Mesendoderm (in vitro differentiated cells): ENCODE measurements around the gene C16orf46.

Source experiments
- DNase-seq: peaks from one replicate; pipeline ENCODE4 v3.0.0; 2013
- H2AK5ac ChIP-seq: 2 replicates; pipeline ENCODE4 v1.6.1; 2013; ENCODE audit warnings: low read length, inconsistent platforms
- H2BK120ac ChIP-seq: 2 replicates; pipeline ENCODE4 v1.6.1; 2013; ENCODE audit warnings: low read depth, mild to moderate bottlenecking, low read length, moderate library complexity, mixed read lengths
- H2BK15ac ChIP-seq: replicated peaks from 2 replicates; pipeline ENCODE4 v1.6.1; 2013; ENCODE audit warnings: low read depth, mild to moderate bottlenecking, moderate library complexity
- H2BK5ac ChIP-seq: 2 replicates; pipeline ENCODE4 v1.6.1; 2013; ENCODE audit warnings: low read length, inconsistent platforms
- H3K18ac ChIP-seq: 2 replicates; pipeline ENCODE4 v1.6.1; 2013; ENCODE audit warnings: mild to moderate bottlenecking, low read length, mixed read lengths
- H3K23ac ChIP-seq: one replicate; pipeline ENCODE4 v1.6.1; 2013; ENCODE audit warnings: low read length
- H3K27ac ChIP-seq: 2 replicates; pipeline ENCODE4 v1.5.1; 2013; ENCODE audit warnings: low read depth, mild to moderate bottlenecking, inconsistent platforms, low read length, moderate library complexity
- H3K27me3 ChIP-seq: 2 replicates; pipeline ENCODE4 v1.6.1; 2013; ENCODE audit warnings: low read length, control low read depth, mild to moderate bottlenecking, inconsistent platforms; ENCODE audit not compliant: insufficient read depth, poor library complexity
- H3K36me3 ChIP-seq: 2 replicates; pipeline ENCODE4 v1.6.1; 2013; ENCODE audit warnings: low read length, inconsistent platforms; ENCODE audit not compliant: control insufficient read depth, insufficient read depth
- H3K4ac ChIP-seq: one replicate; pipeline ENCODE4 v1.6.1; 2013; ENCODE audit warnings: low read depth, mild to moderate bottlenecking, low read length, moderate library complexity
- H3K4me1 ChIP-seq: 2 replicates; pipeline ENCODE4 v1.6.1; 2013; ENCODE audit warnings: low read depth, low read length, inconsistent platforms; ENCODE audit not compliant: control insufficient read depth
- H3K4me2 ChIP-seq: 2 replicates; pipeline ENCODE4 v1.6.1; 2013; ENCODE audit warnings: low read length
- H3K4me3 ChIP-seq: 2 replicates; pipeline ENCODE4 v1.5.1; 2013; ENCODE audit warnings: mild to moderate bottlenecking, low read length
- H3K56ac ChIP-seq: one replicate; pipeline ENCODE4 v1.6.1; 2013; ENCODE audit warnings: low read length
- H3K79me1 ChIP-seq: 2 replicates; pipeline ENCODE4 v1.6.1; 2013; ENCODE audit warnings: low read length, inconsistent platforms
- H3K79me2 ChIP-seq: 2 replicates; pipeline ENCODE4 v1.6.1; 2013; ENCODE audit warnings: mild to moderate bottlenecking, low read length; ENCODE audit not compliant: control insufficient read depth, insufficient read depth
- H3K9ac ChIP-seq: 2 replicates; pipeline ENCODE4 v1.6.1; 2013; ENCODE audit warnings: low read length, inconsistent platforms
- H4K5ac ChIP-seq: one replicate; pipeline ENCODE4 v1.6.1; 2013; ENCODE audit warnings: low read length
- H4K8ac ChIP-seq: one replicate; pipeline ENCODE4 v1.6.1; 2013; ENCODE audit warnings: low read depth, mild to moderate bottlenecking, control low read depth, low read length, moderate library complexity
- whole genome bisulfite sequencing: extraction: QIAGEN DNeasy Blood & Tissue Kit; methylation state at CpG from one replicate; pipeline ENCODE4 v1.1.7; 2013; ENCODE audit warnings: low lambda C conversion rate, missing lambda C conversion rate; ENCODE audit not compliant: insufficient coverage; ENCODE audit errors: extremely low coverage; 5-methylcytosine and 5-hydroxymethylcytosine counted together

Gene C16orf46

DNA sequence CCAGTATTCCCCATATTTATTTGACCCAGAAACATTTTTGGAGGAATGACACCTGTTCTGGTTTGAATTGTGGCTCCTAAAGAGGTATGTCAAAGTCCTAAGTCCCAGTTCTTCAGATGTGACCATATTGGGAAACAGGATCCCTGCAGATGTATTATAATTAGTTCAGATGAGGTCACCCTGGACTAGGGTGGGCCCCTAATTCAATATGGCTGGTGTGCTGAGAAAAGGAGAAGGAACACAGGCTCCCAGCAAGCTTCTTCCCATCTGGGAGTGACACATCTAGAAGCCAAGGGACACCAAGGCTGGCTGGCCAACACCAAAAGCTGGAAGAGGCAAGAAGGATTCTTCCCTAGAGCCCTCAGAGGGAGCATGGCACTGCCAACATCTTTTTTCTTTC, 22.9 kb upstream of the C16orf46 start:
- H3K4me3 ChIP-seq, result no peak overlapping the region
- DNase-seq, result no peak

GRCh38 chr16:81097230-81097629, 20.2 kb upstream of the C16orf46 start:
- no peak overlapping the region for H3K56ac ChIP-seq
- no peak overlapping the region for H3K23ac ChIP-seq
- no peaks in the 10 kb centered on the region for H3K27me3 ChIP-seq
- H2BK120ac ChIP-seq, result no peak overlapping the region
- H3K4ac ChIP-seq, result no peak overlapping the region
- peak overlapping the region; percentile 79 for H2BK15ac ChIP-seq
- H3K4me1 ChIP-seq, result no peaks in the 10 kb centered on the region
- WGBS, result no CpG with 5 or more reads among the region's 6 CpGs
- no peak overlapping the region for H3K9ac ChIP-seq
- H3K36me3 ChIP-seq, result no peaks in the 10 kb centered on the region
- no peak overlapping the region for H3K4me3 ChIP-seq
- H3K18ac ChIP-seq, result no peak overlapping the region
- no peak overlapping the region for H2BK5ac ChIP-seq
- no peak overlapping the region for H4K5ac ChIP-seq
- H4K8ac ChIP-seq, result no peak overlapping the region
- no peak for DNase-seq
- no peak overlapping the region for H3K27ac ChIP-seq
- H3K79me1 ChIP-seq, result peaks cover 3% of the 10 kb centered on the region
- H3K4me2 ChIP-seq, result no peak overlapping the region
- peaks cover 7% of the 10 kb centered on the region for H3K79me2 ChIP-seq
- no peak overlapping the region for H2AK5ac ChIP-seq

More for the DNA sequence above, 22.9 kb upstream of the C16orf46 start:
- no peak overlapping the region for H3K4me2 ChIP-seq
- no peak overlapping the region for H4K5ac ChIP-seq
- H3K27ac ChIP-seq, result no peak overlapping the region
- no peak overlapping the region for H2AK5ac ChIP-seq
- no peaks in the 10 kb centered on the region for H3K36me3 ChIP-seq
- no peak overlapping the region for H2BK15ac ChIP-seq
- H3K79me2 ChIP-seq, result peaks cover 2% of the 10 kb centered on the region
- no peaks in the 10 kb centered on the region for H3K79me1 ChIP-seq
- no peak overlapping the region for H2BK120ac ChIP-seq
- no peak overlapping the region for H3K56ac ChIP-seq
- H3K23ac ChIP-seq, result no peak overlapping the region
- H3K18ac ChIP-seq, result no peak overlapping the region
- no peak overlapping the region for H3K4ac ChIP-seq
- no peaks in the 10 kb centered on the region for H3K27me3 ChIP-seq
- H4K8ac ChIP-seq, result no peak overlapping the region
- H2BK5ac ChIP-seq, result no peak overlapping the region
- H3K9ac ChIP-seq, result no peak overlapping the region
- no peaks in the 10 kb centered on the region for H3K4me1 ChIP-seq

- DNase-seq, result no peak
- Histone ChIP-seq H3K4me1 (no peaks in the 10 kb centered on the region), H2BK120ac (no peak overlapping the region), H3K56ac (no peak overlapping the region), H3K27me3 (no peaks in the 10 kb centered on the region), H3K18ac (no peak overlapping the region), H2BK15ac (no peak overlapping the region), H2AK5ac (no peak overlapping the region), H4K5ac (peak overlapping the region; percentile 30), H3K4me2 (peak overlapping the region; percentile 41), H4K8ac (no peak overlapping the region), H3K9ac (no peak overlapping the region), H3K4me3 (no peak overlapping the region), H3K27ac (no peak overlapping the region), H3K79me2 (peaks cover 12% of the 10 kb centered on the region), H3K36me3 (no peaks in the 10 kb centered on the region), H3K23ac (no peak overlapping the region), H3K4ac (no peak overlapping the region), H3K79me1 (peaks cover 3% of the 10 kb centered on the region), H2BK5ac (no peak overlapping the region)
- WGBS, result no CpG with 5 or more reads among the region's 8 CpGs
Measured at GRCh38 chr16:81096715-81097208, 19.7 kb upstream of the C16orf46 start.

- WGBS, result no CpG with 5 or more reads among the region's 83 CpGs
- H3K4me3 ChIP-seq, result peak within 1 kb of the TSS; percentile 86
- H3K23ac ChIP-seq, result no peak within 1 kb of the TSS
- H3K4me1 ChIP-seq, result no peaks in the 10 kb centered on the region
- peak within 1 kb of the TSS; percentile 30 for H4K5ac ChIP-seq
- H4K8ac ChIP-seq, result no peak within 1 kb of the TSS
- H2BK120ac ChIP-seq, result no peak within 1 kb of the TSS
- H3K56ac ChIP-seq, result peak within 1 kb of the TSS; percentile 92
- H2AK5ac ChIP-seq, result no peak within 1 kb of the TSS
- H3K36me3 ChIP-seq, result no peaks in the 10 kb centered on the region
- no peak within 1 kb of the TSS for H2BK5ac ChIP-seq
- no peak within 1 kb of the TSS for H3K4ac ChIP-seq
- peak within 1 kb of the TSS; percentile 93 for H3K9ac ChIP-seq
- peaks cover 15% of the 10 kb centered on the region for H3K79me2 ChIP-seq
- H3K18ac ChIP-seq, result peak within 1 kb of the TSS; percentile 75
- H3K79me1 ChIP-seq, result peaks cover 3% of the 10 kb centered on the region
- peak; percentile 99 for DNase-seq
- peak within 1 kb of the TSS; percentile 79 for H2BK15ac ChIP-seq
- peak within 1 kb of the TSS; percentile 41 for H3K4me2 ChIP-seq
- no peak within 1 kb of the TSS for H3K27ac ChIP-seq
- H3K27me3 ChIP-seq, result no peaks in the 10 kb centered on the region
Measured at GRCh38 chr16:81095953-81096714, 19.1 kb upstream of the C16orf46 start, which contains the start of gene GCSH. Gene GCSH (minus strand): TSS chr16:81096395. CDS start chr16:81096278, 117 bp downstream.

DNA sequence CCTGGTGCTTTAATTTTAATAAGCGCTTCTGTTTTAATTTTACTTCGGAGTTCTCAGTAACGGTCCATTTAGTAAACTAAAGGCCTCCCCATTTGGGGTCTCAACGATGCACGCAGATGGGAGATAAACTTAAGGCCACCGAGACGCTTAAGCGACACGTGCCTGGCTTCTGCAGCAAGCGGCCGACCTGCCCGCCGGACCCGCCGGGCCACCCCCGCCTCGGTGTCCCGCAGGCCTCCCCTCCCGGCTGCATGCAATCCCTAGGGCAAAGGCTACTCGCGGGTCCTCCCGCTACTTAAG, 18.6 kb upstream of the C16orf46 start:
- Histone ChIP-seq H3K79me1 (peaks cover 4% of the 10 kb centered on the region), H3K4ac (no peak overlapping the region), H3K9ac (peak overlapping the region; percentile 93), H3K4me3 (peak overlapping the region; percentile 86), H4K8ac (no peak overlapping the region), H3K4me2 (peak overlapping the region; percentile 11), H3K56ac (peak overlapping the region; percentile 92), H3K27ac (no peak overlapping the region), H3K27me3 (no peaks in the 10 kb centered on the region), H3K79me2 (peaks cover 15% of the 10 kb centered on the region), H3K36me3 (no peaks in the 10 kb centered on the region), H4K5ac (no peak overlapping the region), H2BK15ac (no peak overlapping the region), H2BK120ac (no peak overlapping the region), H2AK5ac (no peak overlapping the region), H2BK5ac (no peak overlapping the region), H3K4me1 (no peaks in the 10 kb centered on the region), H3K18ac (peak overlapping the region; percentile 75), H3K23ac (no peak overlapping the region)
- DNase-seq, result no peak
- WGBS, result no CpG with 5 or more reads among the region's 22 CpGs
